HCT116 (cell line): ENCODE results near the gene RIBC2. TPM values are rescaled to one million over a fixed set of nuclear protein-coding genes. Genes with fewer than 3 reads are reported as not detected.

Experiments
- ATAC-seq: fragments of 200-7000 bp; cut with Tn5 transposase; 2 replicates; pipeline ENCODE4 v1.9.1; 2020; ENCODE audit warnings: mild to moderate bottlenecking, moderate library complexity
- BruUV-seq: library from RNA; stranded (reverse); fragments of 400-500 nt; replicated peaks from 2 replicates; lab custom pipeline; 2021; lab: Mats Ljungman, UMichigan
- CTCF ChIA-PET: fragments of 300-600 bp; sonication (Branson Sonifier 250); formaldehyde crosslinking; loops from one replicate; lab custom pipeline; 2021; ENCODE audit warnings: antibody characterized with exemption; lab: Charles Lee
- POLR2A ChIA-PET: fragments of 300-600, 350-600 bp; sonication (Branson Sonifier 250); formaldehyde crosslinking; loops from one replicate; lab custom pipeline; 2021; ENCODE audit warnings: antibody characterized with exemption; lab: Charles Lee
- RAD21 ChIA-PET, 2 experiments: fragments of 300-600 bp; sonication (Branson Sonifier 250); formaldehyde crosslinking; loops; one replicate each; lab custom pipeline; 2023; ENCODE audit warnings: low total read pairs in 2 of 2; ENCODE audit not compliant: uncharacterized antibody in 2 of 2, unreplicated experiment in 2 of 2, low non-redundant PET in 1 of 2; lab: Charles Lee
- DNase-seq: peaks from one replicate; pipeline ENCODE4 v3.0.0-alpha.2; 2010; ENCODE audit warnings: low read depth, low spot score
- H2AFZ ChIP-seq: fragments of 200-600 bp; shearing (Covaris generic), sonication (generic); 2 replicates; pipeline ENCODE4 v1.6.1; 2017; ENCODE audit warnings: low read depth, mixed run types, mixed read lengths, antibody characterized with exemption, low read length; ENCODE audit not compliant: poor library complexity, severe bottlenecking
- H3K27ac ChIP-seq: 2 replicates; pipeline ENCODE4 v1.5.1; 2012; ENCODE audit warnings: low read depth, low read length
- H3K27me3 ChIP-seq: fragments of 200-600 bp; sonication (generic); 2 replicates; pipeline ENCODE4 v1.6.1; 2016; ENCODE audit warnings: mixed run types, low read length, mixed read lengths; ENCODE audit not compliant: insufficient read depth
- H3K36me3 ChIP-seq, 2 experiments: fragments of 200-500 bp in 1 of 2; fragments of 200-600 bp in 1 of 2; sonication (Bioruptor generic) in 1 of 2; sonication (generic) in 1 of 2; 2 replicates each; pipeline versions ENCODE4 v1.5.1 to v1.6.1; 2014 to 2016; ENCODE audit warnings: low read length in 2 of 2, inconsistent platforms in 1 of 2, mixed read lengths in 1 of 2, mixed run types in 1 of 2; ENCODE audit not compliant: insufficient read depth in 2 of 2, control insufficient read depth in 1 of 2
- H3K4me1 ChIP-seq, 2 experiments: fragments of 200-600 bp in 1 of 2; sonication (generic) in 1 of 2; 2 replicates each; pipeline versions ENCODE4 v1.5.1 to v1.6.1; 2012 to 2017; ENCODE audit warnings: low read length in 2 of 2, inconsistent platforms in 1 of 2, mild to moderate bottlenecking in 1 of 2, mixed read lengths in 1 of 2, mixed run types in 1 of 2, moderate library complexity in 1 of 2; ENCODE audit not compliant: insufficient read depth in 2 of 2, control insufficient read depth in 1 of 2
- H3K4me2 ChIP-seq: fragments of 200-600 bp; sonication (generic); 2 replicates; pipeline ENCODE4 v1.6.1; 2017; ENCODE audit warnings: mixed run types, low read length, mixed read lengths
- H3K4me3 ChIP-seq, 2 experiments: fragments of 200-600 bp in 1 of 2; sonication (generic) in 1 of 2; replicated peaks in 1 of 2; 2 replicates each; pipeline ENCODE4 v1.5.1; 2011 to 2016; ENCODE audit warnings: low read length in 2 of 2, control low read depth in 1 of 2, low read depth in 1 of 2, mild to moderate bottlenecking in 1 of 2, mixed read lengths in 1 of 2, mixed run types in 1 of 2
- H3K79me2 ChIP-seq: fragments of 200-600 bp; sonication (generic); 2 replicates; pipeline ENCODE4 v1.6.1; 2017; ENCODE audit warnings: mild to moderate bottlenecking, mixed run types, low read length, moderate library complexity, mixed read lengths; ENCODE audit not compliant: insufficient read depth
- H3K9ac ChIP-seq: fragments of 200-600 bp; sonication (generic); 2 replicates; pipeline ENCODE4 v1.6.1; 2016; ENCODE audit warnings: low read length, mixed read lengths
- H3K9me2 ChIP-seq: fragments of 200-600 bp; sonication (generic), shearing (Covaris generic); 2 replicates; pipeline ENCODE4 v1.6.1; 2017; ENCODE audit warnings: mixed run types, mild to moderate bottlenecking, moderate library complexity; ENCODE audit not compliant: insufficient read depth
- H3K9me3 ChIP-seq, 2 experiments: fragments of 200-500 bp in 1 of 2; fragments of 200-600 bp in 1 of 2; sonication (Bioruptor generic) in 1 of 2; sonication (generic) in 1 of 2; 2 replicates each; pipeline ENCODE4 v1.6.1; 2014 to 2017; ENCODE audit warnings: low read length in 2 of 2, mixed read lengths in 2 of 2, inconsistent platforms in 1 of 2, low read depth in 1 of 2, mild to moderate bottlenecking in 1 of 2, mixed run types in 1 of 2, moderate library complexity in 1 of 2; ENCODE audit not compliant: control insufficient read depth in 1 of 2, insufficient read depth in 1 of 2
- H4K20me1 ChIP-seq: fragments of 200-600 bp; sonication (generic), shearing (Covaris generic); 2 replicates; pipeline ENCODE4 v1.6.1; 2017; ENCODE audit warnings: mixed run types, mild to moderate bottlenecking, moderate library complexity; ENCODE audit not compliant: insufficient read depth
- ATF3 ChIP-seq: IDR thresholded peaks from 2 replicates; pipeline ENCODE4 v1.6.1; 2012
- CBX3 ChIP-seq: IDR thresholded peaks from 2 replicates; pipeline ENCODE4 v1.6.1; 2012; ENCODE audit warnings: low read depth
- CTCF ChIP-seq, 3 experiments: fragments of 200-600 bp in 1 of 3; sonication (generic) in 1 of 3; IDR thresholded peaks in 2 of 3; conservative IDR thresholded peaks in 1 of 3; 2 replicates each; pipeline ENCODE4 v1.5.1; 2012 to 2017; ENCODE audit warnings: low read depth in 2 of 3, low read length in 2 of 3, antibody characterized with exemption in 1 of 3, borderline replicate concordance in 1 of 3, control low read depth in 1 of 3, mild to moderate bottlenecking in 1 of 3, mixed read lengths in 1 of 3, mixed run types in 1 of 3, moderate library complexity in 1 of 3; ENCODE audit not compliant: insufficient read depth in 1 of 3
- EZH2phosphoT487 ChIP-seq: fragments of 200-600 bp; IDR thresholded peaks from 2 replicates; pipeline ENCODE4 v1.6.1; 2018; ENCODE audit warnings: antibody characterized with exemption, borderline replicate concordance
- FOSL1 ChIP-seq: IDR thresholded peaks from 2 replicates; pipeline ENCODE4 v1.6.1; 2012; ENCODE audit warnings: low read depth
- JUND ChIP-seq: IDR thresholded peaks from 2 replicates; pipeline ENCODE4 v1.6.1; 2012
- MAX ChIP-seq: IDR thresholded peaks from 2 replicates; pipeline ENCODE4 v1.6.1; 2012
- POLR2AphosphoS5 ChIP-seq: IDR thresholded peaks from 2 replicates; pipeline ENCODE4 v1.6.1; 2011; ENCODE audit warnings: mild to moderate bottlenecking, low read depth, low read length, moderate library complexity
- SIN3A ChIP-seq: IDR thresholded peaks from 2 replicates; pipeline ENCODE4 v1.6.1; 2012; ENCODE audit warnings: low read depth
- TCF7L2 ChIP-seq: IDR thresholded peaks from 2 replicates; pipeline ENCODE4 v1.7.0; 2011; ENCODE audit warnings: borderline replicate concordance, inconsistent platforms; ENCODE audit not compliant: insufficient read depth, insufficient read length; ENCODE audit errors: extremely low read depth
- ZFX ChIP-seq: fragments of 450-650 bp; IDR thresholded peaks from 2 replicates; pipeline ENCODE4 v1.6.1; 2017
- ZNF274 ChIP-seq: fragments of 200-500 bp; sonication (Bioruptor generic); IDR thresholded peaks from 2 replicates; pipeline ENCODE4 v1.6.1; 2014; ENCODE audit warnings: mild to moderate bottlenecking, low read depth, low read length, inconsistent platforms
- intact Hi-C: fragments of 100-400 bp; cut with micrococcal nuclease; formaldehyde crosslinking; loops from 2 replicates; pipeline ENCODE4 v1.10.0; 2022
- total RNA-seq: library from RNA; stranded (reverse); gene quantifications from one replicate; pipeline ENCODE4 v1.2.1, GENCODE V29; 2021; ENCODE audit not compliant: unreplicated experiment

RIBC2 gene
- total RNA-seq, 1 experiment from 2014 or later: 8.3 TPM

DNA sequence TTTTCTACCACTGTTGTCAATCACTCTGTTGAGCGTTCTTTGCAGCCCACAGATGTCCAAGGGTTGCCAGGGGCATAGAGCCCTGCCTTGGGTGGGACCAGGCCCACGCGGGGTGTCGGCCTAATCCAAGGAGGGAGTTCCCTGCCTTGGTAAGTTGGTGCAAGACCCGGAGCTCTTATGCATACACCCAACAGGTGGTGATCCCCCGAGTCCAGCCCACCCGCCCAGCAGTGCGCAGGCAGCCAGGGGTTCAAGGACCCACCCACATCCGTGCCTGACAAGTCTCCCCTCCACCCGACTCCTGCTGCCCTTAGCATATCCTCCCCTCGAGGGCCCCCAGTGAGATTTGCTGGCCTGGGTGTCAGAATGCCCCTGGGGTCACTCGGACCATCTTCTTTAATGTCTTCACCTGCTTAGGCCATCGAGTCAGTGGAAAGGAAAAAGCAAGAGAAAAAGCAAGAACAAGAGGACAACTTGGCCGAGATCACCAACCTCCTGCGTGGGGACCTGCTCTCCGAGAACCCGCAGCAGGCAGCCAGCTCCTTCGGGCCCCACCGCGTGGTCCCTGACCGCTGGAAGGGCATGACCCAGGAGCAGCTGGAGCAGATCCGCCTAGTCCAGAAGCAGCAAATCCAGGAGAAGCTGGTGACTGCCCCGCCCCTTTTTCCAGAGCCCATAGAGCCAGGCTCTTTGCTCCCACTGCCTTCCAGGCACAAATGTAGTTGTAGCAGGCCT lies 12.2 kb downstream of the RIBC2 start:
- H3K9ac ChIP-seq: no peak overlapping the region
- intact Hi-C loops: no loop called here
- RAD21 ChIA-PET: no interaction called here
- CTCF ChIA-PET: no interaction called here
- POLR2A ChIA-PET: no interaction called here
- no peaks in the 10 kb centered on the region for H3K79me2 ChIP-seq
- no peak overlapping the region for H3K4me3 ChIP-seq
- H3K27me3 ChIP-seq: no peaks in the 10 kb centered on the region
- no peak overlapping the region for H3K4me2 ChIP-seq
- H4K20me1 ChIP-seq: no peaks in the 10 kb centered on the region
- H3K9me2 ChIP-seq: no peaks in the 10 kb centered on the region
- no TSS peak for BruUV-seq
- no peaks in the 10 kb centered on the region for H3K4me1 ChIP-seq
- no peaks in the 10 kb centered on the region for H3K36me3 ChIP-seq
- TF ChIP-seq FOSL1: no peak
- no peak for TF ChIP-seq MAX
- TF ChIP-seq EZH2phosphoT487: no peak
- no peak for TF ChIP-seq CTCF (IDR thresholded peaks at IDR 0.05 in 2 of 3, conservative IDR thresholded peaks at IDR 0.05 in 1 of 3; ENCODE audit: borderline replicate concordance in 1 of 3, insufficient read depth in 1 of 3, low read depth in 2 of 3, low read length in 2 of 3)
- no peak for TF ChIP-seq ATF3
- no peak for TF ChIP-seq ZNF274
- no peak for TF ChIP-seq JUND
- TF ChIP-seq TCF7L2: no peak
- TF ChIP-seq ZFX: no peak
- no peak for TF ChIP-seq SIN3A
- TF ChIP-seq CBX3: no peak
- no peak for TF ChIP-seq POLR2AphosphoS5
- DNase-seq: no peak
- no peak overlapping the region for H3K27ac ChIP-seq
- no peaks in the 10 kb centered on the region for H3K9me3 ChIP-seq
- H2AFZ ChIP-seq: no peak overlapping the region
- ATAC-seq: no peak
